GM19193 (cell line): Measurements from ENCODE around the gene SOCS7.

Experiments
- POLR2A ChIP-seq: IDR thresholded peaks from 4 replicates; pipeline ENCODE4 v1.6.1; 2011; ENCODE audit not compliant: insufficient read depth, insufficient read length; ENCODE audit errors: extremely low read depth

SOCS7 gene

DNA sequence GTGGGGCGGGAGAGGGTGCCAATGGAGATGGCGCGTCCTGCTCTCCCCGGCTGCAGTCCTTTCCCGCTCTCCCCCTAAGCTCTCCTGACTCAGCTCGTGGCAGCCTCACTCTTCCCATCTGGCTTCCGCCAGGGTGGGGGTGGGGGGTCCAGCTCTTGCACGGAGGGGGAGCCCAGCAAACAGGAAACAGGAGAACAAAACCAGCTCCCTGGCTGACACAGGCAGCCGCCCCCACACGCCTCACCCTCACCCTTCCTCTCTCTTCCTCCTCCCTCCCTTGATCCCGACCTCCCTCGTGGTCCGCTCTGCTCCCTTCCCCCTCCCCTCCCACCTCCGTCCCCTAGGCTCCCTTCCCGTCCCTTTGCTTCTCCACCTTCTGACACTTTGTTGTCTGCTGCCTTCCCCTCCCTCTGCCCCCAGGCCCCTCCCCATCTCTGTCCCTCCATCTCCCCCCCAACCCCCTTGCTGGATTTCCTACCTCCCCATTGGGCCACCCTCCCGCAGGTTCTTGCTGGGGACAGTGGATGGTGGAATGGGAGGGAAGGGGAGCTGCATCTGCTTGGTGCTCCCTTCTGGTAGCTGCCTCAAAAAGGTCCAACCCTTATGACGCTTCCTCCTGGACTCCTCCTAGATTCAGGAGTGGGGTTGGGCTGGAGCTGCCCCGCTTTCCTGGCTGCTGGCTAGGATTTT is 100.3 kb downstream of the SOCS7 start:
- TF ChIP-seq POLR2A = no peak

DNA sequence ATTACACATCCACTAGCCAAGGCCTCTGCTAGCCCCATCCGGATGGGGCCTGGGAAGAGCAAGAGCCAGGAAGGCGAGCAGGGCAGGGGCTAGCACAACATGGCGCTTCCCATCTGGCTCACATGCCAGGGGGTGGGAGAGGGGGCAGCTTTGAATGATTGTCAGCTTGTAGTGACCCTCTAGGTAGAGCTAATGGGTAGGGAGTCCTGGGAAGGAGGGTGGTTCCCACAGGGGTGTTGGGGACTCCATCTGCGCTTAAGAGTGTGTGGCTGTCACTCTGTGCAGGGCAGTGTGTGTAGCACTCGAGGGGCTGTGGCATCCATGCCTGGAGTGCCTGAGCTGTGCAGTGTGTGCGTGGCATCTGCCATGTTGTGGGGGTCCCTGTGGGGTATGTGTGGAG is 101.1 kb downstream of the SOCS7 start:
- TF ChIP-seq POLR2A = no peak

DNA sequence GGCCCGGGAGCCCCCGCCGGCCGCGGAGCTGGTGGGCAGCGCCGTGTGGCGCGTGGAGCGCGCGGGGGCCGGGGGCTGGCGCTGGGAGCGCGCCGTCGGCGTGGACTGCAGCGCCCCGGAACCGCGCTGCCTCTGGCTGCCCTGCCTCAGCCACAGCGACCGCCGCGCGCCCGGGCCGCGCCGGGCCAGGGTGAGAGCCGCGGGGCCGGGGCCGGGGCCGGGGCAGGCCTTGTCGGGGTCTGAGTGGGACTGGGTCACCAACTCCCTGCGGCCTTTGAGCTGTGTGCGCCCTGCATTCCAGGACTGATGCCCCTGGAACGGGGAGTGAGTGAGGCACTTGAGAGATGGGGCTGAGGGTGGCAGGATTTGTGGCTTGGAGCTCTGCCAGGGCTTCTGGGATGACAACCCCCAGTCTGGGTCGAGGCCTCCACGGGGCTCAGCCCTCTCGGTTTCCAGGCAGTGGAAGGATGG is 102.3 kb downstream of the SOCS7 start:
- no peak for TF ChIP-seq POLR2A

DNA sequence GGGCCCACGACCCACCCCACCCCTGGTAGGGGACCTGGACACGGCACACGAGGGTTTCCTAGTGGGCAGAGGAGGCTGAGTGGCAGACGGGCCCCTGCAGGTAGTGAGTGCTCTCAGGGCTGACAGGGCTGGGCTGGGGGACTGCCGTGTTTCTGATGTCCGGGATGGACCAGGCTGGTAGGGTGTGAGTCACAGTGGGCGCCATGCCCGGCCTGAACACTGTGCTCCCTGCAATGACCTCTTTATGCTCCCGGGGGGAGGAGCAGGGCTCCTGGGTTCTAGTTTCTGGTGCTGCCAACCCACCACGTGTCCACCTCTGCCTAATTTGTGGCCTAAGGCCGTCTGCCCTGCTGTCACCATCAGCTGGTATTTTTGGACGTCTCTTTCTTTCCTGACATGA is 102.9 kb downstream of the SOCS7 start:
- TF ChIP-seq POLR2A = no peak
